T47D (cell line): ENCODE measurements around the gene ITPKC.

Experiments used
- DNase-seq, 2 experiments: peaks; one replicate each; pipeline versions ENCODE4 v3.0.0 to v3.0.0-alpha.2; 2011 to 2012; ENCODE audit warnings: low read depth in 1 of 2, low spot score in 1 of 2
- JUND ChIP-seq: IDR thresholded peaks from 2 replicates; pipeline ENCODE4 v1.6.1; 2012; ENCODE audit warnings: low read depth
- in situ Hi-C: cut with HindIII; loops from 2 replicates; pipeline ENCODE4 v1.10.0; 2016; ENCODE audit warnings: low sequenced_read_pairs, low pct_unique_long_range_greater_than_20kb

Gene ITPKC

DNA sequence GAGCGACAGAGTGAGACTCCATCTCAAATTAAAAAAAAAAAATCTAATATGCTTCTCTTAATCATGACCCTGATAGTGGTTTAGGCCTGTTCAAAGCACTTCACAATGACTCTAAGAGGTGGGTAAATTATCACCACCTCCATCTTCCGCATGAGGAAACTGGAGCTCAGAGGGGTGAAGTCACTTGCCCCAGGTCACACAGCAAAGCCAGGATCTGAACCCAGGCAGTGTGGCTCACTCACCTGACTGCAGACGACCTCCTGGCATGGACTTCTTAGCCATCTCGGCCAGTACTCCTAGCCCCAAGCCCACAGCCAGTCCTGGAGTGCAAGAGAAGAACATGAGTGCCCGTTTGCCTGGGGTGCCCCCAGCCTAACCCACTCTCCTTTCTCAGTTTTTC is 7.1 kb upstream of the ITPKC start:
- in situ Hi-C loops = no loop called here
- TF ChIP-seq JUND = no peak
- no peak for DNase-seq

- DNase-seq = no peak
- TF ChIP-seq JUND = no peak
- in situ Hi-C loops = no loop called here
Observed at GRCh38 chr19:40713939-40714338, 3.0 kb upstream of the ITPKC start.

- in situ Hi-C loops = no loop called here
- DNase-seq = peak; percentile 77 to 88
- no peak for TF ChIP-seq JUND
Observed at GRCh38 chr19:40714441-40715299, 2.2 kb upstream of the ITPKC start.

DNA sequence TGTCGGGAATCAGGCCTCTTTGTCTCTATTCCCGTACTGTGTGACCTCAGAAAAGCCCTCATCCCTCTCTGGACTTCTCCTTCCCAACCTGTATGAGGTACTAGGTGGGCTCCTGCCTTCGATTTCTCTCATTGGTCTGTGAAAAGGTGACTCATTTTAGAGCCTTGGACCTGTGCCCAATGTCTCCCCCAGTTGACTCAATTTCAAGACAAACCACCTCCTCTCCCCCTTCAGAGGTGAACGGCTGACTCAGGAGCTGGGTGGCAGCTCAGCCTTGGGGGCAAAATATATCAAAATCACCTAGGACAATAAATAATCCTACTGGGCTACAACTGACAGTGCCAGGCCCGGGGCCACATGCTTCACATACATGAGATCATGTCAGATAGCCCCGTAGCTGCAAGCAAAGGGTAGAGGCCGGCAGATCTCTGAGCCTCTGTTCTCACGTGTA is 856 bp upstream of the ITPKC start:
- TF ChIP-seq JUND = no peak
- in situ Hi-C loops = no loop called here
- DNase-seq = peak in 1 of 2 experiments; percentile 64

- in situ Hi-C loops = no loop called here
- no peak for TF ChIP-seq JUND
- peak in 1 of 2 experiments; percentile 30 for DNase-seq
Observed at GRCh38 chr19:40717325-40717879, 490 bp downstream of the ITPKC start.

GRCh38 chr19:40717880-40718773 is 1.2 kb downstream of the ITPKC start:
- in situ Hi-C loops = no loop called here
- DNase-seq = peak in 1 of 2 experiments; percentile 12
- no peak for TF ChIP-seq JUND

GRCh38 chr19:40718774-40719391 is 2.0 kb downstream of the ITPKC start:
- in situ Hi-C loops = no loop called here
- peak; percentile 68 to 83 for DNase-seq
- TF ChIP-seq JUND = no peak

DNA sequence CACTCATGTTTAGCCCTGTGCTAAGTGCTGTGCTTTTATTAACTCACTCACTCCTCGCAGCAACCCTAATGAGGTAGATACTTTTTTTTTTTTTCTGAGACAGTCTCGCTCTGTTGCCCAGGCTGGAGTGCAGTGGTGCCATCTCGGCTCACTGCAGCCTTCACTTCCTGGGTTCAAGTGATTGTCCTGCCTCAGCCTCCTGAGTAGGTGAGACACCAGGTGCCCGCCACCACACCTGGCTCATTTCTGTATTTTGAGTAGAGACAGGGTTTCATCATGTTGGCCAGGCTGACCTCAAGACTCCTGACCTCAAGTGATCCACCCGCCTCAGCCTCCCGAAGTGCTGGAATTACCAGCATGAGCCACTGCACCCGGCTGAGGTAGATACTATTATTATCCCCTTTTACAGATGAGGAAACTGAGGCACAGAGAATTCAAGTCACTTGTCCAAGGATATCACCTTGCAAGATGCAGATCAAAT is 2.5 kb downstream of the ITPKC start:
- no peak for TF ChIP-seq JUND
- in situ Hi-C loops = no loop called here
- DNase-seq = no peak

GRCh38 chr19:40721140-40721486 is 4.2 kb downstream of the ITPKC start:
- in situ Hi-C loops = no loop called here
- DNase-seq = no peak
- no peak for TF ChIP-seq JUND

DNA sequence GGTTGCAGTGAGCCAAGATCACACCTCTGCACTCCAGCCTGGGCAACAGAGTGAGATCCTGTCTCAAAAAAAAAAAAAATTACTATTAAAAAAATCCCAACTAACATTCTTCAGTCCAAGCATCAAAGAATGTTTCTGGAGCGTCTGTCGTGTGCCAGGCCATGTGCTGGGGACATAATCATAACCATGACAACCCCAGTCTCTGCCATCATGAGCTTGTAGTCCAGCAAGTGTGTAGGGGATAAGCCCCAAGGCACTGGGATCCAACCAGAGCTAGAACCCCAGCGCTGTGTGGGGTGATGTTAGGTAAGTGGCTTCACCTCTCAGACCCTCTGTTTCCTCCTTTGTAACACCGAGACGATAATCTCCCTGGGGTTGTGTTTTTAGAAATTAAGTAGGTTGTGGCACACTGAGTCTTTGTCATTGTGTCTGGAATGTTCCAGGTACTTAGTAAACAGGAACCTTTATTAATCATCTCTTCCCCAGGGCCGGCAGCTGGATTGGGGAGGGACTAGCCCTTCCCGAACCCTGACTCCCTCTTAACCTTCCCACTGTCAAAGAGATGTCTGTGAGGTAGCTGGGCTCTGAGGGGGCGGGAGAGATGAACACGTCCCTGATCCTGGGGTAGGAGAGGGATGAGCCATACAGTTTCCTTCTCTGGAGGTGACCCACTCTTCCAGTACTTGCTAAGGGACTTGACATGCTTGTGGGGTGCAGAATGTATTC is 5.2 kb downstream of the ITPKC start:
- no peak for TF ChIP-seq JUND
- DNase-seq = no peak
- in situ Hi-C loops = no loop called here

GRCh38 chr19:40723661-40724254 is 6.8 kb downstream of the ITPKC start:
- no peak for TF ChIP-seq JUND
- no peak for DNase-seq
- in situ Hi-C loops = no loop called here
